ENCODE data around the gene NHEJ1.

The NHEJ1 gene

DNA sequence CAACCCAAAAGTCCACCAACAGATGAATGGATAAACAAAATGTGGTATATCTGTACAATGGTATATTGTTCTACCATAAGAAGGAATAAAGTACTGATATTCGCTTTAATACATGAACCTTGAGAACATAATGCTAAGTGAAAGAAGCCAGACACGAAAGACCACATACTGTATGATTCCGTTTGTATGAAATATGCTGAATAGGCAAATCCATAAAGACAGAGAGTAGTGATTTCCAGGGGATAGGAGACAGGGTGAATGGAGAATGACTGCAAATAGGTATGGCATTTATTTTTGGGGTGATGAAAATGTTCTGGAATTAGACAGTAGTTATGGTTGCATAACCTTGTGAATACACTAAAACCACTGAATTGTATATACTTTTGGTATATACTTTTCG is 71.3 kb downstream of the NHEJ1 start:
- H3K4me2 ChIP-seq (ENCODE audit: low read depth, low read length) = no peak overlapping the region
- no peaks in the 10 kb centered on the region for H3K36me3 ChIP-seq (replicated peaks; ENCODE audit: insufficient read depth, low read length)
- H3F3A ChIP-seq (ENCODE audit: insufficient read depth, low read length) = no peaks in the 10 kb centered on the region
- DNase-seq = no peak
- no peaks in the 10 kb centered on the region for H3K27me3 ChIP-seq (replicated peaks; ENCODE audit: insufficient read depth, low read length)
- TF ChIP-seq, protein P1, sequence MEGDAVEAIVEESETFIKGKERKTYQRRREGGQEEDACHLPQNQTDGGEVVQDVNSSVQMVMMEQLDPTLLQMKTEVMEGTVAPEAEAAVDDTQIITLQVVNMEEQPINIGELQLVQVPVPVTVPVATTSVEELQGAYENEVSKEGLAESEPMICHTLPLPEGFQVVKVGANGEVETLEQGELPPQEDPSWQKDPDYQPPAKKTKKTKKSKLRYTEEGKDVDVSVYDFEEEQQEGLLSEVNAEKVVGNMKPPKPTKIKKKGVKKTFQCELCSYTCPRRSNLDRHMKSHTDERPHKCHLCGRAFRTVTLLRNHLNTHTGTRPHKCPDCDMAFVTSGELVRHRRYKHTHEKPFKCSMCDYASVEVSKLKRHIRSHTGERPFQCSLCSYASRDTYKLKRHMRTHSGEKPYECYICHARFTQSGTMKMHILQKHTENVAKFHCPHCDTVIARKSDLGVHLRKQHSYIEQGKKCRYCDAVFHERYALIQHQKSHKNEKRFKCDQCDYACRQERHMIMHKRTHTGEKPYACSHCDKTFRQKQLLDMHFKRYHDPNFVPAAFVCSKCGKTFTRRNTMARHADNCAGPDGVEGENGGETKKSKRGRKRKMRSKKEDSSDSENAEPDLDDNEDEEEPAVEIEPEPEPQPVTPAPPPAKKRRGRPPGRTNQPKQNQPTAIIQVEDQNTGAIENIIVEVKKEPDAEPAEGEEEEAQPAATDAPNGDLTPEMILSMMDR (IDR thresholded peaks at IDR 0.05; ENCODE audit: low read length) = no peak
- TF ChIP-seq EZH2 (optimal IDR thresholded peaks at IDR 0.05; ENCODE audit: low read depth, low read length) = no peak
- no peak for TF ChIP-seq EZH2phosphoT487 (IDR thresholded peaks at IDR 0.05; ENCODE audit: low read length)
- no peak overlapping the region for H3K27ac ChIP-seq (ENCODE audit: low read length)
- H3K4me1 ChIP-seq (ENCODE audit: low read length) = no peaks in the 10 kb centered on the region
- no peak overlapping the region for H2AFZ ChIP-seq (ENCODE audit: low read length)
- no peak overlapping the region for H3K9ac ChIP-seq (ENCODE audit: low read length)
- no peak overlapping the region for H3K4me3 ChIP-seq (ENCODE audit: low read length)
- H3K79me2 ChIP-seq (ENCODE audit: low read length) = no peaks in the 10 kb centered on the region
- H3K9me2 ChIP-seq (replicated peaks; ENCODE audit: insufficient read depth, low read length) = no peaks in the 10 kb centered on the region
- H3K9me3 ChIP-seq (replicated peaks; ENCODE audit: insufficient read depth, low read length) = no peaks in the 10 kb centered on the region
- H4K20me1 ChIP-seq (ENCODE audit: insufficient read depth, low read length) = no peaks in the 10 kb centered on the region

DNA sequence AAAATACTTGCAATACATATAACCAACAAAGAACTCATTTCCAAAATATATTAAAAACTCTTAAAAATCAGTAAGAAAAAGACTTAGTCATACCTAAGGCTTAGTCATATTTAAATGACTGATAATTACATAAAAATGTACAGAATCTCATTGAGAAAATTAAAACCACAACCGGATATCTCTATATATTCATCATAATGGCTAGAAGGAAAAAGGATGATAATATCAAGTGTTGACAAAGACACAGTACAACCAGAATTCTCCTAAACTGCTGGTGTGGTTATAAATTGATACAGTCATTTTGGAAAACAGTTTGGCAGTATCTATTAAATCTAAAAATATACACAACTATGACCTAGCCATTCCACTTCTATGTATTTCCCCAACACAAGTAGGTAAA is 72.8 kb downstream of the NHEJ1 start:
- no peak overlapping the region for H3K4me3 ChIP-seq (ENCODE audit: low read length)
- no peak for DNase-seq

DNA sequence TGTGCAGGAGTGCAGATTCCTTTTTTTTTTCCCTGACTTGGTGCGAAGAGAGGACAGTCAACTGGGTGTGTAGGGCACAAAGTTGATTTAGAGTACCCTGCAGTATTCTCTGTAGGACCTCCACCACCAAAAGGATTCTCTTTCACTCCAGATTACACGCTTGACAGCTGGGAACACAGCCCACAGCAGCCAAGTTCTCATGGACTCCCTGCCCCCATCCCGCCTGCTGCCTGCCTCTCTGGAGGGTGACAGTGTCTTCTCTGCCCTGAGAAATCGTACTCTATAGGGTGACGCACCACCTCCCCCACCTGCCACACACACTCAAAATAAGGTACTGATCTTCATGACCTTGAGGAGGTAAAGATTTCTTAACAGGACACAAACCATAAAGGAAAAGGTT is 73.3 kb downstream of the NHEJ1 start:
- Histone ChIP-seq H3K4me2 (ENCODE audit: low read depth, low read length) (no peak overlapping the region), H3K27me3 (replicated peaks; ENCODE audit: insufficient read depth, low read length) (no peaks in the 10 kb centered on the region)

More for the DNA sequence above, 72.8 kb downstream of the NHEJ1 start:
- H2AFZ ChIP-seq (ENCODE audit: low read length) = no peak overlapping the region
- no peaks in the 10 kb centered on the region for H3K4me1 ChIP-seq (ENCODE audit: low read length)
- no peak overlapping the region for H3K27ac ChIP-seq (ENCODE audit: low read length)
- TF ChIP-seq, protein P1 (IDR thresholded peaks at IDR 0.05; ENCODE audit: low read length) = no peak
- TF ChIP-seq EZH2phosphoT487 (IDR thresholded peaks at IDR 0.05; ENCODE audit: low read length) (no peak), EZH2 (optimal IDR thresholded peaks at IDR 0.05; ENCODE audit: low read depth, low read length) (no peak)
- no peaks in the 10 kb centered on the region for H3F3A ChIP-seq (ENCODE audit: insufficient read depth, low read length)
- H3K4me2 ChIP-seq (ENCODE audit: low read depth, low read length) = no peak overlapping the region
- no peaks in the 10 kb centered on the region for H3K79me2 ChIP-seq (ENCODE audit: low read length)
- H3K9me3 ChIP-seq (replicated peaks; ENCODE audit: insufficient read depth, low read length) = no peaks in the 10 kb centered on the region
- H3K27me3 ChIP-seq (replicated peaks; ENCODE audit: insufficient read depth, low read length) = no peaks in the 10 kb centered on the region
- H3K9me2 ChIP-seq (replicated peaks; ENCODE audit: insufficient read depth, low read length) = no peaks in the 10 kb centered on the region
- no peaks in the 10 kb centered on the region for H4K20me1 ChIP-seq (ENCODE audit: insufficient read depth, low read length)
- no peak overlapping the region for H3K9ac ChIP-seq (ENCODE audit: low read length)
- H3K36me3 ChIP-seq (replicated peaks; ENCODE audit: insufficient read depth, low read length) = no peaks in the 10 kb centered on the region

DNA sequence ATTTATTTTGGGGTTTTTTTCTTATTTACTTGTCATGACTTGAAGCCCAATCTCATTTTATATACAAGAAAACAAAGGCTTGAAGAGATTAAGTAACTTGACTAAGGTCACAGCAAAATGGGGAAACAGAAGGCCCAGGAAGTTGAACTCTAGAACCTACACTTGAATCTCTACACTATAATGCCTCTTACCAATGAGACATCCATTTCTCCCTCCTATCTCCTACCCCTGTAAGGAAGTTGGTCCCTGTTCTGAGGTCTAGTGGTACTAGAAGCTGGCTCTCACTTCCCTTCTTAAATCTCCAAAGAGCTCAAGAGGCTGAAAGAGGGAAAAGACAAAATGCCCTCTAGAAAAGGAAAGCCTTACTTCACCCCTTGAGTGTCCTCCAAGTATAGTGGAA is 74.4 kb downstream of the NHEJ1 start:
- no peaks in the 10 kb centered on the region for H3K79me2 ChIP-seq (ENCODE audit: low read length)
- no peaks in the 10 kb centered on the region for H4K20me1 ChIP-seq (ENCODE audit: insufficient read depth, low read length)
- no peaks in the 10 kb centered on the region for H3K27me3 ChIP-seq (replicated peaks; ENCODE audit: insufficient read depth, low read length)
- H3K9ac ChIP-seq (ENCODE audit: low read length) = no peak overlapping the region
- no peaks in the 10 kb centered on the region for H3F3A ChIP-seq (ENCODE audit: insufficient read depth, low read length)
- H3K4me1 ChIP-seq (ENCODE audit: low read length) = no peaks in the 10 kb centered on the region
- H3K4me3 ChIP-seq (ENCODE audit: low read length) = no peak overlapping the region
- TF ChIP-seq EZH2 (optimal IDR thresholded peaks at IDR 0.05; ENCODE audit: low read depth, low read length) (no peak), EZH2phosphoT487 (IDR thresholded peaks at IDR 0.05; ENCODE audit: low read length) (no peak)
- TF ChIP-seq, protein P1 (IDR thresholded peaks at IDR 0.05; ENCODE audit: low read length) = no peak
- no peaks in the 10 kb centered on the region for H3K9me2 ChIP-seq (replicated peaks; ENCODE audit: insufficient read depth, low read length)
- H3K9me3 ChIP-seq (replicated peaks; ENCODE audit: insufficient read depth, low read length) = no peaks in the 10 kb centered on the region
- no peak overlapping the region for H2AFZ ChIP-seq (ENCODE audit: low read length)
- no peak overlapping the region for H3K27ac ChIP-seq (ENCODE audit: low read length)
- no peak for DNase-seq
- no peaks in the 10 kb centered on the region for H3K36me3 ChIP-seq (replicated peaks; ENCODE audit: insufficient read depth, low read length)
- H3K4me2 ChIP-seq (ENCODE audit: low read depth, low read length) = no peak overlapping the region

More for the DNA sequence above, 73.3 kb downstream of the NHEJ1 start:
- no peaks in the 10 kb centered on the region for H3F3A ChIP-seq (ENCODE audit: insufficient read depth, low read length)
- H3K9ac ChIP-seq (ENCODE audit: low read length) = no peak overlapping the region
- H3K4me1 ChIP-seq (ENCODE audit: low read length) = no peaks in the 10 kb centered on the region
- no peak overlapping the region for H3K4me3 ChIP-seq (ENCODE audit: low read length)
- DNase-seq = no peak
- no peaks in the 10 kb centered on the region for H3K9me2 ChIP-seq (replicated peaks; ENCODE audit: insufficient read depth, low read length)
- no peaks in the 10 kb centered on the region for H4K20me1 ChIP-seq (ENCODE audit: insufficient read depth, low read length)
- no peak overlapping the region for H2AFZ ChIP-seq (ENCODE audit: low read length)
- H3K36me3 ChIP-seq (replicated peaks; ENCODE audit: insufficient read depth, low read length) = no peaks in the 10 kb centered on the region
- no peak overlapping the region for H3K27ac ChIP-seq (ENCODE audit: low read length)
- TF ChIP-seq EZH2phosphoT487 (IDR thresholded peaks at IDR 0.05; ENCODE audit: low read length) = no peak
- no peaks in the 10 kb centered on the region for H3K79me2 ChIP-seq (ENCODE audit: low read length)
- H3K9me3 ChIP-seq (replicated peaks; ENCODE audit: insufficient read depth, low read length) = no peaks in the 10 kb centered on the region
